HG03442 (cell line): ENCODE measurements around the gene WDR89.
"Not testable (repeated sequence)": the region's sequence is repeated elsewhere in the genome, so short reads cannot be mapped to it uniquely, and the experiment has no call there.

Experiments
- ATAC-seq: cut with Tn5 transposase; IDR thresholded peaks from one replicate; pipeline ENCODE4 v1.9.1; 2021; ENCODE audit warnings: mild to moderate bottlenecking, moderate library complexity; ENCODE audit not compliant: unreplicated experiment

Gene WDR89

GRCh38 chr14:63598807-63599206 is 42.9 kb downstream of the WDR89 start:
- ATAC-seq = no peak

- ATAC-seq = no peak
These were observed 44.5 kb downstream of the WDR89 start for GRCh38 chr14:63596998-63597658.

GRCh38 chr14:63594455-63595372 is 47.0 kb downstream of the WDR89 start:
- no peak for ATAC-seq

GRCh38 chr14:63583046-63583445 is 58.6 kb downstream of the WDR89 start:
- not testable (repeated sequence) for ATAC-seq

GRCh38 chr14:63581491-63581890 is 60.2 kb downstream of the WDR89 start:
- no peak for ATAC-seq

- no peak for ATAC-seq
These were observed 63.4 kb downstream of the WDR89 start for GRCh38 chr14:63578300-63578699.

- no peak for ATAC-seq
These were observed 68.1 kb downstream of the WDR89 start for GRCh38 chr14:63573581-63573980.

GRCh38 chr14:63565448-63565847 is 76.2 kb downstream of the WDR89 start:
- no peak for ATAC-seq

GRCh38 chr14:63564318-63564717 is 77.4 kb downstream of the WDR89 start:
- ATAC-seq = no peak

- no peak for ATAC-seq
These were observed 78.2 kb downstream of the WDR89 start for GRCh38 chr14:63563370-63564026.

GRCh38 chr14:63562405-63562804 is 79.3 kb downstream of the WDR89 start:
- ATAC-seq = no peak

- no peak for ATAC-seq
These were observed 86.1 kb downstream of the WDR89 start for GRCh38 chr14:63555572-63555971.

- no peak for ATAC-seq
These were observed 90.3 kb downstream of the WDR89 start for GRCh38 chr14:63551332-63551731.

- ATAC-seq = no peak
These were observed 93.8 kb downstream of the WDR89 start for GRCh38 chr14:63547798-63548335.
